Trophoblast cell (in vitro differentiated cells and primary cell): ENCODE results near the gene CCDC146. TPM values are rescaled to one million over a fixed set of nuclear protein-coding genes. Genes with fewer than 3 reads are reported as not detected.
"Not testable (repeated sequence)": the region's sequence is repeated elsewhere in the genome, so short reads cannot be mapped to it uniquely, and the experiment has no call there.

Experiments used
- DNase-seq, 2 donors: peaks; one replicate each; pipeline ENCODE4 v3.0.0-alpha.2; 2016
- H2AFZ ChIP-seq: 2 replicates; pipeline ENCODE4 v1.6.1; 2013; ENCODE audit warnings: low read length, moderate library complexity, mild to moderate bottlenecking; ENCODE audit not compliant: insufficient read depth, poor library complexity
- H2AK5ac ChIP-seq: 2 replicates; pipeline ENCODE4 v1.6.1; 2013; ENCODE audit warnings: mild to moderate bottlenecking, low read length
- H2BK120ac ChIP-seq: 2 replicates; pipeline ENCODE4 v1.6.1; 2013; ENCODE audit warnings: low read length, mild to moderate bottlenecking, moderate library complexity; ENCODE audit not compliant: insufficient read depth, poor library complexity
- H2BK12ac ChIP-seq: 2 replicates; pipeline ENCODE4 v1.6.1; 2013; ENCODE audit warnings: mild to moderate bottlenecking, low read length, moderate library complexity
- H2BK5ac ChIP-seq: 2 replicates; pipeline ENCODE4 v1.6.1; 2013; ENCODE audit warnings: low read length, low read depth, moderate library complexity, mild to moderate bottlenecking; ENCODE audit not compliant: poor library complexity
- H3K14ac ChIP-seq: 2 replicates; pipeline ENCODE4 v1.6.1; 2013; ENCODE audit warnings: mild to moderate bottlenecking, low read length
- H3K18ac ChIP-seq: 2 replicates; pipeline ENCODE4 v1.6.1; 2013; ENCODE audit warnings: mild to moderate bottlenecking, low read length
- H3K23ac ChIP-seq: 2 replicates; pipeline ENCODE4 v1.6.1; 2013; ENCODE audit warnings: low read length
- H3K27ac ChIP-seq: 2 replicates; pipeline ENCODE4 v1.5.1; 2013; ENCODE audit warnings: low read depth, mild to moderate bottlenecking, inconsistent platforms, low read length, moderate library complexity
- H3K27me3 ChIP-seq: 2 replicates; pipeline ENCODE4 v1.6.1; 2013; ENCODE audit warnings: inconsistent platforms, mild to moderate bottlenecking, low read length, moderate library complexity; ENCODE audit not compliant: insufficient read depth
- H3K36me3 ChIP-seq, 2 experiments: 1 replicate in 1 of 2; 2 replicates in 1 of 2; pipeline ENCODE4 v1.6.1; 2013; ENCODE audit warnings: low read length in 2 of 2, mild to moderate bottlenecking in 2 of 2, moderate library complexity in 1 of 2; ENCODE audit not compliant: insufficient read depth in 2 of 2, control insufficient read depth in 1 of 2
- H3K4ac ChIP-seq: 2 replicates; pipeline ENCODE4 v1.6.1; 2013; ENCODE audit warnings: low read depth, mild to moderate bottlenecking, low read length, moderate library complexity
- H3K4me1 ChIP-seq, 2 experiments: 1 replicate in 1 of 2; 2 replicates in 1 of 2; pipeline ENCODE4 v1.6.1; 2013; ENCODE audit warnings: low read length in 2 of 2, mild to moderate bottlenecking in 2 of 2, moderate library complexity in 1 of 2; ENCODE audit not compliant: insufficient read depth in 2 of 2, control insufficient read depth in 1 of 2
- H3K4me2 ChIP-seq: 2 replicates; pipeline ENCODE4 v1.6.1; 2013; ENCODE audit warnings: inconsistent platforms, mild to moderate bottlenecking, low read length, moderate library complexity
- H3K4me3 ChIP-seq: 2 replicates; pipeline ENCODE4 v1.5.1; 2013; ENCODE audit warnings: mild to moderate bottlenecking, low read depth, low read length, inconsistent platforms
- H3K79me1 ChIP-seq: one replicate; pipeline ENCODE4 v1.6.1; 2013; ENCODE audit warnings: low read length
- H3K79me2 ChIP-seq: 2 replicates; pipeline ENCODE4 v1.6.1; 2013; ENCODE audit warnings: low read length, mild to moderate bottlenecking; ENCODE audit not compliant: control insufficient read depth, insufficient read depth, poor library complexity
- H3K9ac ChIP-seq: 2 replicates; pipeline ENCODE4 v1.6.1; 2013; ENCODE audit warnings: mild to moderate bottlenecking, low read length
- H3K9me3 ChIP-seq: 2 replicates; pipeline ENCODE4 v1.6.1; 2013; ENCODE audit warnings: low read depth, mild to moderate bottlenecking, control low read depth, inconsistent platforms, low read length; ENCODE audit not compliant: insufficient read depth
- H4K12ac ChIP-seq: 2 replicates; pipeline ENCODE4 v1.6.1; 2013; ENCODE audit warnings: low read depth, mild to moderate bottlenecking, low read length, moderate library complexity
- H4K8ac ChIP-seq: 2 replicates; pipeline ENCODE4 v1.6.1; 2013; ENCODE audit warnings: low read depth, mild to moderate bottlenecking, low read length, moderate library complexity
- H4K91ac ChIP-seq: one replicate; pipeline ENCODE4 v1.6.1; 2013; ENCODE audit warnings: low read depth, mild to moderate bottlenecking, low read length, moderate library complexity
- WGBS: extraction: QIAGEN DNeasy Blood & Tissue Kit; methylation state at CpG from one replicate; pipeline ENCODE4 v1.1.7; 2013; ENCODE audit warnings: missing lambda C conversion rate; ENCODE audit not compliant: insufficient read length, insufficient coverage; ENCODE audit errors: extremely low coverage; 5-methylcytosine and 5-hydroxymethylcytosine counted together
- polyA plus RNA-seq: library from polyadenylated mRNA; stranded (reverse); fragments of 200-250 nt; gene quantifications from 2 replicates; pipeline ENCODE4 v1.2.3, GENCODE V29; 2013

The CCDC146 gene, protein sequence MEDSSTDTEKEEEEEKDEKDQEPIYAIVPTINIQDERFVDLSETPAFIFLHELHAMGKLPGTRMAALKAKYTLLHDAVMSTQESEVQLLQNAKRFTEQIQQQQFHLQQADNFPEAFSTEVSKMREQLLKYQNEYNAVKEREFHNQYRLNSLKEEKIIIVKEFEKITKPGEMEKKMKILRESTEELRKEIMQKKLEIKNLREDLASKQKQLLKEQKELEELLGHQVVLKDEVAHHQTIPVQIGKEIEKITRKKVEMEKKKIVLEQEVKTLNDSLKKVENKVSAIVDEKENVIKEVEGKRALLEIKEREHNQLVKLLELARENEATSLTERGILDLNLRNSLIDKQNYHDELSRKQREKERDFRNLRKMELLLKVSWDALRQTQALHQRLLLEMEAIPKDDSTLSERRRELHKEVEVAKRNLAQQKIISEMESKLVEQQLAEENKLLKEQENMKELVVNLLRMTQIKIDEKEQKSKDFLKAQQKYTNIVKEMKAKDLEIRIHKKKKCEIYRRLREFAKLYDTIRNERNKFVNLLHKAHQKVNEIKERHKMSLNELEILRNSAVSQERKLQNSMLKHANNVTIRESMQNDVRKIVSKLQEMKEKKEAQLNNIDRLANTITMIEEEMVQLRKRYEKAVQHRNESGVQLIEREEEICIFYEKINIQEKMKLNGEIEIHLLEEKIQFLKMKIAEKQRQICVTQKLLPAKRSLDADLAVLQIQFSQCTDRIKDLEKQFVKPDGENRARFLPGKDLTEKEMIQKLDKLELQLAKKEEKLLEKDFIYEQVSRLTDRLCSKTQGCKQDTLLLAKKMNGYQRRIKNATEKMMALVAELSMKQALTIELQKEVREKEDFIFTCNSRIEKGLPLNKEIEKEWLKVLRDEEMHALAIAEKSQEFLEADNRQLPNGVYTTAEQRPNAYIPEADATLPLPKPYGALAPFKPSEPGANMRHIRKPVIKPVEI
- polyA plus RNA-seq = 2.7 TPM in 2 replicates

DNA sequence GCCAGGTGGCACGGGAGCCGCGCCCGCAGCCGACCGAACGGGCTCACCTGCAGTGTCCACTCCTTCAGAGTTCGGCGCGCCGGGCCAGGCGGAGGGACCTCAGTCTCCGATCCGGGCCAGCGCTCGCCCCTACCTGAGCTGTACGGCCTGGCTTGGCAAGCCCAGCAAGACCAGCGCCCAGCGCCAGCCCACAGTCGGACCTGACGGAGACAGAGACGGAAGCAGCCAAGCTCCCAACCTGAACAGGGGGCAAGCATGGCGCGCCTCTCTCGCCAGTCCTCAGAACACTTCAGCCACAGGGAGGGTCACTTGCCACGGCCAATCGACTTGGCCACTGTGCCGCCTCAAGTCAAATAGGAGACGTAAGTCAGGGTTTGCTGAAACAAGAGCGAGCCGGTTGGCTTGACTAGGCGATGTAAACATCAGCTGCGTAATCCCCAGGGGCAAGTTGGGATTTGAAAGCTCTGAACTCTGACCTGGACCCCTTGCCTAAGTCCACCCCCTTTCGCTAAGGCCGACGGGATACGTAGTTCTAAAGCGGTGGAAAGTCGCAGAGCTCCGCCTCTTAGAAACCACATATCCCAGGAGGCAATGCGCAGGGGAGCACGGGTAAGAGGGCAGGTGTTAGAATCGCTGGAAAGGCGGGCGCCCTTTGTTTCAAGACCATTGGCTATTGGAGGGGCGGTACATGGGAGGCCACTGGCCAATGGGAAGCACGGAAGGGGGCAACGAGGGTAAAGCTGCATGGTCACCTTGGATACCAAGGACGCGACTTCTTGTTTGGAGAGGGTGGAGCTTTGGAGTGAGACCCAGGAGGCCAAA is at the start of gene CCDC146:
Gene CCDC146, plus strand, starts transcription at position 756 of the 822 bp plus-strand sequence. CDS start 45,054 bp downstream, outside the sequence.
- H3K9me3 ChIP-seq, H2AK5ac ChIP-seq, H3K4ac ChIP-seq, H3K23ac ChIP-seq, H2BK120ac ChIP-seq, H3K79me2 ChIP-seq, H2BK12ac ChIP-seq, H3K27me3 ChIP-seq, H3K79me1 ChIP-seq, H3K27ac ChIP-seq, H3K36me3 ChIP-seq, H3K4me1 ChIP-seq, H2BK5ac ChIP-seq, H4K91ac ChIP-seq: not testable (repeated sequence)
- peak; percentile 99 for DNase-seq
- Histone ChIP-seq H4K8ac (peak within 1 kb of the TSS; percentile 87), H3K14ac (peak within 1 kb of the TSS; percentile 70), H3K9ac (peak within 1 kb of the TSS; percentile 20), H3K4me3 (peak within 1 kb of the TSS; percentile 97), H3K4me2 (peak within 1 kb of the TSS; percentile 86), H3K18ac (peak within 1 kb of the TSS; percentile 82), H4K12ac (peak within 1 kb of the TSS; percentile 69), H2AFZ (peak within 1 kb of the TSS; percentile 37)
- no CpG with 5 or more reads among the region's 50 CpGs for WGBS

DNA sequence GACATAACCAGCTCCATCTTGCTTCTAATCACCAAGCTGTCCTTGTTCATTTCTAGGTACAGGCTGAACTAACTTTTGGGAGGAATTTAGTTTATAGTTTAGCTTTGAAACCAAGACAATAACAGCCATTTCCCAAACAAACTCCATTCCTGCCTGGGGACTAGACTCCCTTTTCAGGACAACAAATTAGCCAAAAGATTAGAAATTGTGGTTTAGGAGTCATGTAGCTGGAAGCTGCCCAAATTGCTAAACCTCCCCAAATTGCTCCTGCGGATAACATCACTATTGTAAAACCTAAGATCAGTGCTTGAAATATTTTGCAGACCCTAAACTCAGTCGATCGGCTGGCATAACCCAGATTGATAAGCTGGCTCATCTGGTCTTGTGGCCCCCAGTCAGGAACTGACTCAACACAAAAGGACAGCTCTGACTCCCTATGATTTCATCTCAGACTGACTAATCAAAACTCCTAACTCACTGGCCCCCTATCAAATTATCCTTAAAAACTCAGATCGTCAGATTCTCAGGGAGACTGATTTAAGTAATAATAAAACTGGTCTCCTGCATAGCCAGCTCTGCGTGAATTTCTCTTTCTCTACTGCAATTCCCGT is 47.5 kb upstream of the CCDC146 start:
- H4K12ac ChIP-seq, H4K91ac ChIP-seq, H4K8ac ChIP-seq, H2BK120ac ChIP-seq, H3K27me3 ChIP-seq, H3K4me3 ChIP-seq, DNase-seq, H3K27ac ChIP-seq, H3K18ac ChIP-seq, H3K4ac ChIP-seq, H3K9me3 ChIP-seq, H3K14ac ChIP-seq, H3K79me1 ChIP-seq, H3K9ac ChIP-seq, H3K23ac ChIP-seq, H2BK5ac ChIP-seq, H2BK12ac ChIP-seq, H3K4me2 ChIP-seq, H3K4me1 ChIP-seq, H2AFZ ChIP-seq, H3K36me3 ChIP-seq, H2AK5ac ChIP-seq, H3K79me2 ChIP-seq: not testable (repeated sequence)
- WGBS = no CpG with 5 or more reads among the region's 6 CpGs

DNA sequence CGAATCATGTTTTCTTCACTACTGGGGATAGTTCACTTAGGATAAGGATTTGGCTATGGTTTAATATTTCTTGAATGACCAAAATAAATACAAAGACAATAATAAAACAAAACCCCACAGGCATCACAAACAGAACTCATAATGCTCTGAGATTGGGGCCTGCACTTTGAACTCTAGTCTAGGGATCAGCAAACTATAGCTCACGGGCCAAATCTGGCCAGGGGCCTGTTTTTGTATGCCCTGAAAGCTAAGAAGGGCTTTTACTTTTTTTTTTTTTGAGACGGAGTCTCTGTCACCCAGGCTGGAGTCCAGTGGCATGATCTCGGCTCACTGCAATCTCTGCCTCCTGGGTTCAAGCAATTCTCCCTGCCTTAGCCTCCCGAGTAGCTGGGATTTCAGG is 45.4 kb upstream of the CCDC146 start:
- no CpG with 5 or more reads among the region's 5 CpGs for WGBS
- not testable (repeated sequence) for H3K36me3 ChIP-seq, H3K79me2 ChIP-seq, H2BK5ac ChIP-seq, H4K91ac ChIP-seq, H3K4me2 ChIP-seq, DNase-seq, H2AFZ ChIP-seq, H3K4me1 ChIP-seq, H3K27ac ChIP-seq, H2BK120ac ChIP-seq, H3K18ac ChIP-seq, H3K4ac ChIP-seq, H3K9ac ChIP-seq, H3K23ac ChIP-seq, H3K4me3 ChIP-seq, H2BK12ac ChIP-seq, H4K8ac ChIP-seq, H3K9me3 ChIP-seq, H4K12ac ChIP-seq, H3K14ac ChIP-seq, H3K27me3 ChIP-seq, H3K79me1 ChIP-seq, H2AK5ac ChIP-seq

DNA sequence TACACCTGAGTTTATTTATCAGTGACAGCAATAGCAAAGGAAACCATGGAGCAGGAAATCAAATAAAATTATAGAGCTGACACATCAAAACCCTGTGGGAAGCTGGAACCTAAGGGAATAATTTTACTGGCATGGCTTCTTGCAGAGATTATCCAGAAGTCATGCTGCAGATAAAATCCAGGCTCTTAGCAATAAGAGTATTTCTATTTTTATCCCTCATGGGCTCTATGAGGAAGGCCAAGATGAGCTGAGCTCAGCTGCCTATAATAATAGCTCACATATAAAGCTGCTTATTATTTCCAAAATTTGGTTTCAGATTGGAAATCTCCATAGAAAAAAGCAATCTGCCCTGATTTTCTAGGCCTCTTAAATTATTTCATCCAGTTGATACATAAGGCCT is 43.3 kb upstream of the CCDC146 start:
- not testable (repeated sequence) for H3K23ac ChIP-seq, H3K4ac ChIP-seq, H3K4me2 ChIP-seq, H3K27ac ChIP-seq, H3K14ac ChIP-seq, H3K27me3 ChIP-seq, H2BK5ac ChIP-seq, H3K9me3 ChIP-seq, H3K4me3 ChIP-seq, H2AK5ac ChIP-seq, H3K79me1 ChIP-seq, H4K12ac ChIP-seq, H3K4me1 ChIP-seq, H3K18ac ChIP-seq, H3K9ac ChIP-seq, H2BK120ac ChIP-seq, H3K36me3 ChIP-seq, DNase-seq, H3K79me2 ChIP-seq, H2AFZ ChIP-seq, H4K8ac ChIP-seq, H2BK12ac ChIP-seq, H4K91ac ChIP-seq
